ENCODE measurements around the gene EIF4E1B. TPM values are rescaled to one million over a fixed set of nuclear protein-coding genes. Genes with fewer than 3 reads are reported as not detected.
"Not testable (repeated sequence)": the region's sequence is repeated elsewhere in the genome, so short reads cannot be mapped to it uniquely, and the experiment has no call there.

Gene EIF4E1B, protein sequence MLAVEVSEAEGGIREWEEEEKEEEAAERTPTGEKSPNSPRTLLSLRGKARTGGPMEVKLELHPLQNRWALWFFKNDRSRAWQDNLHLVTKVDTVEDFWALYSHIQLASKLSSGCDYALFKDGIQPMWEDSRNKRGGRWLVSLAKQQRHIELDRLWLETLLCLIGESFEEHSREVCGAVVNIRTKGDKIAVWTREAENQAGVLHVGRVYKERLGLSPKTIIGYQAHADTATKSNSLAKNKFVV
- not detected for total RNA-seq

- Mint-ChIP-seq H3K9me3 (peaks cover 2% of the 10 kb centered on the region), H3K36me3 (no peaks in the 10 kb centered on the region), H3K4me1 (ENCODE audit: low read depth in 2 of 2) (peaks cover 7 to 17% of the 10 kb centered on the region in 2 donors), H3K27me3 (peaks cover 46 to 70% of the 10 kb centered on the region in 2 donors), H3K27ac (no peak within 1 kb of the TSS), H3K4me3 (peak within 1 kb of the TSS; percentile 19)
- ATAC-seq (peak; percentile 84 to 90), DNase-seq (ENCODE audit: low spot score) (peak; percentile 70)
These were observed at the start of gene EIF4E1B, which contains the start of gene SNCB for GRCh38 chr5:176629853-176630680. Gene EIF4E1B, plus strand, starts transcription at chr5:176630675. Its CDS starts 12,113 bp downstream, at chr5:176642788. Gene SNCB, minus strand, starts transcription at chr5:176630534. Its CDS starts 880 bp downstream, at chr5:176629654.

- Mint-ChIP-seq H3K9me3 (no peaks in the 10 kb centered on the region), H3K4me1 (ENCODE audit: low read depth in 2 of 2) (peaks cover 0 to 2% of the 10 kb centered on the region in 2 donors), H3K27me3 (no peaks in the 10 kb centered on the region), H3K36me3 (no peaks in the 10 kb centered on the region), H3K27ac (no peak overlapping the region), H3K4me3 (no peak overlapping the region)
- DNase-seq (ENCODE audit: low spot score) (no peak), ATAC-seq (no peak)
These were observed 49.1 kb upstream of the EIF4E1B start for GRCh38 chr5:176581361-176581760.

GRCh38 chr5:176583076-176583475 lies 47.4 kb upstream of the EIF4E1B start:
- H3K27me3 Mint-ChIP-seq: no peaks in the 10 kb centered on the region
- no peak for ATAC-seq
- peaks cover 0 to 2% of the 10 kb centered on the region in 2 donors for H3K4me1 Mint-ChIP-seq (ENCODE audit: low read depth in 2 of 2)
- H3K4me3 Mint-ChIP-seq: no peak overlapping the region
- no peaks in the 10 kb centered on the region for H3K9me3 Mint-ChIP-seq
- H3K27ac Mint-ChIP-seq: no peak overlapping the region
- no peak for DNase-seq (ENCODE audit: low spot score)
- no peaks in the 10 kb centered on the region for H3K36me3 Mint-ChIP-seq

DNA sequence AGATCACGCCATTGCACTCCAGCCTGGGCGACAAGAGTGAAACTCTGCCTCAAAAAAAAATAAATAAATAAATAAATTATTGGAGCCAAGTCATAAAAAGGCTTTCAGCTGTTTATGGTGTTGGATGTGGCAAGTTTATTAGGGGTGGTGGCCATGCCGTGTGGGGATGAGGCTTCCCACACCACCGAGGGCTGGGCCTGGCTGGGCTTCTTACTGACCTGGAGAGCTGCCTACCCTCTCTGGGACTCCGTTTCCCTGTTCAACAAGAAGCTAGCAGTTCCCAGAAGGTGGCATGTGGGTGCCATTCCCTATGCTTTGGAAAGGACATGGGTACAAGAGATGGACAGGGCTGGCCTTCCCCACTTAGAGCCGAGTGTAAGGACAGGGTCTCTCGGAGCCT lies 43.1 kb upstream of the EIF4E1B start:
- H3K4me1 Mint-ChIP-seq (ENCODE audit: low read depth in 2 of 2): peaks cover 0 to 4% of the 10 kb centered on the region in 2 donors
- H3K27ac Mint-ChIP-seq: no peak overlapping the region
- DNase-seq (ENCODE audit: low spot score): no peak
- no peaks in the 10 kb centered on the region for H3K36me3 Mint-ChIP-seq
- H3K9me3 Mint-ChIP-seq: no peaks in the 10 kb centered on the region
- H3K4me3 Mint-ChIP-seq: no peak overlapping the region
- ATAC-seq: no peak
- no peaks in the 10 kb centered on the region for H3K27me3 Mint-ChIP-seq

- H3K27ac Mint-ChIP-seq: no peak overlapping the region
These were observed 42.2 kb upstream of the EIF4E1B start for GRCh38 chr5:176588297-176588696.

DNA sequence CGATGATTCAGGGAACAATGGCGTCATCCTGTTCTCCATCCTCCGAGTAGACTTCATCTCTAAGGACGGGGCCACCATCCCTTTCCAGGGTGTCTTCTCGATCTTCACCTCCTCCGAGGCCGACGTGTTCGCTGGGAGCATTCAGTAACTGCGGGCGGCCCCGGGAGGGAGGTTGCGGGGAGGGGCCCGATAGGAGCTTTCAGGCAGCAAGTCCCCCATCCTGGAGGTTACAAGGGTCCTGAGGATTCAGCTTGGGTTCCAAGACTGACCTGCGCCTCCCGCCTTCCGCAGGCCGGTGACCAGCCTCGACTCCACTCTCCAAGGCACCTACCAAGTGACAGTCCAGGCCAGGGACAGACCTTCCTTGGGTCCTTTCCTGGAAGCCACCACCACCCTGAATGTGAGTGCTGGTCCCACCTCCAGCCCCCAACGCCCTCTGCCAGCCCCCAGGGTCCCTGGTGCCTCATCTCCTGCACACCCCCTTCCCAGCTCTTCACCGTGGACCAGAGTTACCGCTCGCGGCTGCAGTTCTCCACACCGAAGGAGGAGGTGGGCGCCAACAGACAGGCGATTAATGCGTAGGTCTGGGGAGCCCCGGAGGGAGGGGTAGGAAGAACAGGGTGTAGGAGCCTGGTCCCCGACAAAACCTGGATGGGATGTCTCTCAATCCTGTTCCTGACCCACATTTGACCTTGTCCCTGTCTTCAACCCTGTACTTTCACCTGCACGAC lies 41.3 kb upstream of the EIF4E1B start:
- no peak overlapping the region for H3K27ac Mint-ChIP-seq
- peaks cover 0 to 4% of the 10 kb centered on the region in 2 donors for H3K4me1 Mint-ChIP-seq (ENCODE audit: low read depth in 2 of 2)
- ATAC-seq (no peak), DNase-seq (ENCODE audit: low spot score) (no peak)
- no peak overlapping the region for H3K4me3 Mint-ChIP-seq
- no peaks in the 10 kb centered on the region for H3K9me3 Mint-ChIP-seq
- no peaks in the 10 kb centered on the region for H3K27me3 Mint-ChIP-seq
- H3K36me3 Mint-ChIP-seq: no peaks in the 10 kb centered on the region

More at GRCh38 chr5:176588297-176588696, 42.2 kb upstream of the EIF4E1B start:
- Mint-ChIP-seq H3K27me3 (no peaks in the 10 kb centered on the region), H3K4me3 (no peak overlapping the region), H3K36me3 (no peaks in the 10 kb centered on the region), H3K9me3 (no peaks in the 10 kb centered on the region), H3K4me1 (ENCODE audit: low read depth in 2 of 2) (peaks cover 0 to 4% of the 10 kb centered on the region in 2 donors)
- no peak for ATAC-seq
- no peak for DNase-seq (ENCODE audit: low spot score)

DNA sequence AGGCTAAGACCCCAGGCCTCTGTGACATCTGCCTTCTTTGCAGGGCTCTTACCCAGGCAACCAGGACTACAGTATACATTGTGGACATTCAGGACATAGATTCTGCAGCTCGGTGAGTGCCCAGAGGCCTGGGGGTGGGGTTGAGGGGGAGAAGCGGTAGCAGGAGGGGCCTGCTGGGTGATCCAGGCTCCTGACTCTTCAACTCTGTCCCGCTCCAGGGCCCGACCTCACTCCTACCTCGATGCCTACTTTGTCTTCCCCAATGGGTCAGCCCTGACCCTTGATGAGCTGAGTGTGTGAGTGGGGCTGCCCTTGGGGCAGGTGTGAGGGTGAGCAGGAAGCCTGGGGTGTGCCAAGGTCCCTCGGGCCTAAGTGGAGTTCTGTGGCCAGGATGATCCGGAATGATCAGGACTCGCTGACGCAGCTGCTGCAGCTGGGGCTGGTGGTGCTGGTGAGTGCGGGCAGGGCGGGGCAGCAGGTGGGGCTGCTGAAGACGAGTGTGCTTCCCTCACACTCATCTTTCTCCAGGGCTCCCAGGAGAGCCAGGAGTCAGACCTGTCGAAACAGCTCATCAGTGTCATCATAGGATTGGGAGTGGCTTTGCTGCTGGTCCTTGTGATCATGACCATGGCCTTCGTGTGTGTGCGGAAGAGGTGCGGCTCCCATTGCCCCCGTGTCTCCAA lies 40.3 kb upstream of the EIF4E1B start:
- no peak for DNase-seq (ENCODE audit: low spot score)
- ATAC-seq: no peak
- peaks cover 0 to 4% of the 10 kb centered on the region in 2 donors for H3K4me1 Mint-ChIP-seq (ENCODE audit: low read depth in 2 of 2)
- no peaks in the 10 kb centered on the region for H3K36me3 Mint-ChIP-seq
- H3K27me3 Mint-ChIP-seq: no peaks in the 10 kb centered on the region
- H3K4me3 Mint-ChIP-seq: no peak overlapping the region
- H3K9me3 Mint-ChIP-seq: no peaks in the 10 kb centered on the region
- no peak overlapping the region for H3K27ac Mint-ChIP-seq

- ATAC-seq, H3K36me3 Mint-ChIP-seq, H3K9me3 Mint-ChIP-seq: not testable (repeated sequence)
These were observed 38.8 kb upstream of the EIF4E1B start for GRCh38 chr5:176591667-176592066.

GRCh38 chr5:176592573-176592972 lies 37.9 kb upstream of the EIF4E1B start:
- DNase-seq (ENCODE audit: low spot score) (no peak), ATAC-seq (no peak)
- H3K27me3 Mint-ChIP-seq: no peaks in the 10 kb centered on the region
- H3K4me3 Mint-ChIP-seq: no peak overlapping the region
- peaks cover 5 to 9% of the 10 kb centered on the region in 2 donors for H3K4me1 Mint-ChIP-seq (ENCODE audit: low read depth in 2 of 2)
- no peak overlapping the region for H3K27ac Mint-ChIP-seq
- H3K36me3 Mint-ChIP-seq: no peaks in the 10 kb centered on the region
- no peaks in the 10 kb centered on the region for H3K9me3 Mint-ChIP-seq

More at GRCh38 chr5:176591667-176592066, 38.8 kb upstream of the EIF4E1B start:
- DNase-seq (ENCODE audit: low spot score); H3K4me1 Mint-ChIP-seq (ENCODE audit: low read depth in 2 of 2); H3K27me3 Mint-ChIP-seq; H3K27ac Mint-ChIP-seq; H3K4me3 Mint-ChIP-seq: not testable (repeated sequence)

GRCh38 chr5:176593273-176593869 lies 37.1 kb upstream of the EIF4E1B start:
- Mint-ChIP-seq H3K27me3 (no peaks in the 10 kb centered on the region), H3K27ac (no peak overlapping the region), H3K36me3 (no peaks in the 10 kb centered on the region), H3K9me3 (no peaks in the 10 kb centered on the region), H3K4me1 (ENCODE audit: low read depth in 2 of 2) (peaks cover 5 to 7% of the 10 kb centered on the region in 2 donors), H3K4me3 (no peak overlapping the region)
- no peak for ATAC-seq
- DNase-seq (ENCODE audit: low spot score): no peak

DNA sequence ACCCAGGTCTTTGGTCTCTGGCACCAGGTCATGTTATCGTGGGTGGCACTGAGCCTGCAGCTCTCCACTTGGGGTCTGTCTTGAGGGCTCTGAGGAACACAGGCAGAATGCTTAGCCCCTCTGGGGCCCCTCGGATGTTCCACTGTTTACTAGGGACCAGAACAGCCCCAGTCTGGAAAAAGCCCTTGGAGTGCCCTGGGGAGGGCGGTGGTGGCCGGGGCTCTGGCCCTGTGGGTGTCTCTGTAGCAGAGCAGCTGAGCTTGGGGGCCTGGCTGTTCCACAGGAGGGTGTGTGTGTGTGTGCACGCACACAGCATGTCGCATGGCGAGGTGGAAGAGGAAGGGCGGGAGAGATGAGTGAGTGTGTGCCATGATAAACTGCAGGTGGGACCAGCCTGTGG lies 35.9 kb upstream of the EIF4E1B start:
- Mint-ChIP-seq H3K36me3 (no peaks in the 10 kb centered on the region), H3K4me1 (ENCODE audit: low read depth in 2 of 2) (peaks cover 5% of the 10 kb centered on the region in 2 donors), H3K9me3 (no peaks in the 10 kb centered on the region), H3K27me3 (peaks cover 0 to 2% of the 10 kb centered on the region in 2 donors), H3K27ac (no peak overlapping the region), H3K4me3 (no peak overlapping the region)
- DNase-seq (ENCODE audit: low spot score) (no peak), ATAC-seq (no peak)

- Mint-ChIP-seq H3K9me3 (no peaks in the 10 kb centered on the region), H3K27me3 (peaks cover 0 to 2% of the 10 kb centered on the region in 2 donors), H3K36me3 (no peaks in the 10 kb centered on the region), H3K27ac (no peak overlapping the region), H3K4me1 (ENCODE audit: low read depth in 2 of 2) (peaks cover 5% of the 10 kb centered on the region in 2 donors), H3K4me3 (no peak overlapping the region)
- no peak for ATAC-seq
- DNase-seq (ENCODE audit: low spot score): no peak
These were observed 35.0 kb upstream of the EIF4E1B start for GRCh38 chr5:176595386-176595943.
